ENCODE data around the gene SPIN2A.
A peak's percentile ranks its signal among the peaks of the same experiment; 100 is the strongest.
"Not testable (repeated sequence)": the region's sequence is repeated elsewhere in the genome, so short reads cannot be mapped to it uniquely, and the experiment has no call there.

Gene SPIN2A

DNA sequence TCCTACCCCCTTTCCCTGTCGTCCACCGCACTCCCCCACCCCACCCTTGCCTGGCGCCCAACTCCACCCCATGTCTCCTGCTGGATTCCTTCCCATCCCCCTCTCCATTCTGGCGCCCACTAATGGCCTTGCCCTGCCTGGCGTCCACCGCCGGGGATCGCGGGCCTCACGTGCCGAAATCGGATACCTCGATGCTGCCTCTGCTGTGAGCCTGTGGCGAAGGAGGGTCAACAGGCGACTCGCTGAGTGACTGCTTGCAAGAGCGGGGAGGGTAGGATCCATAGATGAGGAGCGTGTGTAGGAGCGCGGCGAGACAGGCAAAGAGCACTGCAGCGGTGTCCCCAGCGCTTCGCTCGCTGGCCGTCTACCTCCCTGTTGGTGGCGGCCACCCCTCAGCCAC, at the start of gene SPIN2A:
Gene SPIN2A, minus strand, starts transcription at position 325 of the 400 bp plus-strand sequence. CDS start 800 bp downstream, outside the sequence.
- H3K27me3 Mint-ChIP-seq; ATAC-seq; H3K36me3 Mint-ChIP-seq (ENCODE audit: low read depth); H3K4me3 Mint-ChIP-seq; DNase-seq; H3K27ac Mint-ChIP-seq; H3K4me1 Mint-ChIP-seq; H3K9me3 Mint-ChIP-seq: not testable (repeated sequence)

DNA sequence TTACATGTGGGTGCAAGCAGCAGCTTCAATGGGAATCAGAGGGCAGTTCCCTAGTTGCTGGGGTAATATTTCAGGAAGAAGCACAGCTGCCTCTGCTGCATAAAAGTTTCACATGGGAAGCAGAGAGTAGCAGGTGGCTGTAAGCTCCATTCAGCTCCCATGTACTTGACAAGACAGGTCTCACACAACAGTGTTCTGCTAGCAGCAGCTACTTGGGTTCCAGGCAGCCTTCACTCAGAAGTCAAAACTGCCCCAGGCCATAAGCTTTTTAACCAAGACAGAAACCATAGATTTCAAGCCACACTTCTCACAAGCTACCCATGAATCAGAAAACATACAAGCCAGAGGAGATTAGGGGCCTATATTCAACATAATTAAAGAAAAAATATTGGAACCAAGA, 41.4 kb upstream of the SPIN2A start:
- Mint-ChIP-seq H3K27me3 (no peaks in the 10 kb centered on the region), H3K27ac (no peak overlapping the region), H3K9me3 (peaks cover 12% of the 10 kb centered on the region), H3K4me3 (no peak overlapping the region), H3K36me3 (ENCODE audit: low read depth) (peaks cover 2% of the 10 kb centered on the region), H3K4me1 (no peaks in the 10 kb centered on the region)
- ATAC-seq (no peak), DNase-seq (no peak)

DNA sequence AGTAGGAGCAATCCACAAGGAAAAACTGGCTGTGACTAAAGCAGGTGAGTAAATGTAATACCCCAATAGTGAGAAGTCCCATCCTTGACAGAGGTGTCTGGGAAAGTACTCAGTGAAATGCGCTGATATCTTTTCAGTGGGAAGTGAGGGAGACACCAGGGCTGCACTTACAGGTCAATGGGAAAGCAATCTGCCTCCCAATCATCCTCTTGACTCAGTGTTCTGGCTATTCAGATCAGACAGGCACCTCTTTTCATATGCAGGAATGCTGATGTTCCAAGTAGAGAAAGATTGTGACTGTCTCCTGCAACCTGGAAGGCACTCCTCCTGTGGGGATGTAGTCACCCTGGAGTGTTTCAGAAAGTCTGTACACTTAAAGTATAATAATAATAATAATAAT, 39.9 kb upstream of the SPIN2A start:
- H3K4me3 Mint-ChIP-seq = no peak overlapping the region
- no peaks in the 10 kb centered on the region for H3K4me1 Mint-ChIP-seq
- peaks cover 8% of the 10 kb centered on the region for H3K9me3 Mint-ChIP-seq
- ATAC-seq (no peak), DNase-seq (no peak)
- no peaks in the 10 kb centered on the region for H3K27me3 Mint-ChIP-seq
- peaks cover 2% of the 10 kb centered on the region for H3K36me3 Mint-ChIP-seq (ENCODE audit: low read depth)
- no peak overlapping the region for H3K27ac Mint-ChIP-seq

DNA sequence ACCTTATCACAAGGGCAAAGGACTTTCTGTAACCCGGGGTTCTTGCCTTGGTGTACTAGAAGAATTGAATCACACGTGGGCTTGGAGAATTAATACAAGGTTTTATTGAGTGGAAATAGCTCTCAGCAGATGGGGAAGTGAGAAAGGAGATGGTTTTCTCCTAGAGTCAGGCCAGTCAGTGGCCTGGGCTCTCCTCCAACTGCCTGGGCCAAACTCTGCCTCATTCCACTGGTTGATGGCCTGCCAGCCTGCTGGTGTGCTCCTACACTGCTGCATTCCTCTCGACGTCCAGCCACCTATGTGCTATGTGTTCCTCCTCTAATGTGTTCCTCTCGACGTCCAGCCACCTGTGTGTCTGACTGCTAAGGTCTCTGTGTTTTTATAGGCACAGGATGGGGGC, 35.3 kb upstream of the SPIN2A start:
- Mint-ChIP-seq H3K27ac (no peak overlapping the region), H3K4me3 (no peak overlapping the region), H3K27me3 (no peaks in the 10 kb centered on the region), H3K36me3 (ENCODE audit: low read depth) (peaks cover 2% of the 10 kb centered on the region), H3K4me1 (no peaks in the 10 kb centered on the region), H3K9me3 (no peaks in the 10 kb centered on the region)
- ATAC-seq (no peak), DNase-seq (no peak)

DNA sequence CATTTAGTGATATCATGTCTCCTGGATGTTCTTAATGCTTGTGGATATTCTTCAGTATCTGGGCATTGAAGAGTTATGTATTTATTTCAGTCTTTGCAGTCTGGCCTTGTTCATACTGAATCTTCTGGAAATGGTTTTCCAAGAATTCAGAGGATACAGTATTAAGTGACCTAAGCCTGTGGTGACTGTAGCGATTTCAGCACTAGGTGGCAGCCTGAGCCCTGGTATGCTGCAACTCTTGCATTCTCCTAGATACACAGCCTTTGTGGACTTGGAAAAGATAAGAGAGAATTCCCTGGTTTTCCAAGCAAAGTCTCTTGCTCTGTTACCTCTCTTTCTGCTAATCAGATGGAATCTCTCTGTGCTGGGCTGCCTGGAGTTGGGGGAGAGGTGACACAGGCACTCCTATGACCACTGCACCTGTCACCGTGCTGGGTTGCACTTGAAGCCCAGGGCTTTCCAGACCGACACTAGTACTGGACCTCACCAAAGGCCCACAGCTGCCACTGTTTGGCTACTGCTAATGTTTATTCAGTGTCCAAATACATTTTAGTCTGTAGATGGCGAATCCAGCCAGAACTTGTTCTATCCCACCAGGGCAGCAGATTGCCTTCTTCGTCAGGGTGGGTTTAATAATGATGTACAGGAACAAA, 19.3 kb upstream of the SPIN2A start:
- no peak for DNase-seq
- Mint-ChIP-seq H3K27me3 (no peaks in the 10 kb centered on the region), H3K4me1 (no peaks in the 10 kb centered on the region), H3K27ac (no peak overlapping the region), H3K36me3 (ENCODE audit: low read depth) (peaks cover 11% of the 10 kb centered on the region), H3K4me3 (no peak overlapping the region), H3K9me3 (peaks cover 5% of the 10 kb centered on the region)
- no peak for ATAC-seq

DNA sequence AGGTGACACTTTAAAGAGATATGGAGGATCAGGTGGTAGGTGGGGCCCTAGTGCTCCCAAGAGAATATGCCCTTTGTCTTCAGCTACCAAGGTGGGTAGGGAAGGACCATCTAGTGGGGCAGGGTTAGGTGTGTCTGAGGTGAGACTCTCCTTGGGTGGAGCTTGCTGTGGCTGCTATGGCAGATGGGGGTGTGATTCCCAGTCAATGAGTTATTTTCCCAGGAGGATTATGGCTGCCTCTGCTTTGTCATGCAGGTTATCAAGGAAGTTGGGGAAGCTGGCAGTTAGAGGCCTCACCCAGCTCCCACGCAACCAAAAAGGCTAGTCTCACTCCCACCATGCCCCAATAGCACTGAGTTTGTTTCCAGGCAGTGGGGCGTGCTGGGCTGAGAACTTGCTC, 18.0 kb upstream of the SPIN2A start:
- Mint-ChIP-seq H3K4me1 (no peaks in the 10 kb centered on the region), H3K9me3 (peaks cover 12% of the 10 kb centered on the region), H3K27me3 (no peaks in the 10 kb centered on the region), H3K36me3 (ENCODE audit: low read depth) (peaks cover 16% of the 10 kb centered on the region), H3K27ac (no peak overlapping the region), H3K4me3 (no peak overlapping the region)
- ATAC-seq (no peak), DNase-seq (no peak)

DNA sequence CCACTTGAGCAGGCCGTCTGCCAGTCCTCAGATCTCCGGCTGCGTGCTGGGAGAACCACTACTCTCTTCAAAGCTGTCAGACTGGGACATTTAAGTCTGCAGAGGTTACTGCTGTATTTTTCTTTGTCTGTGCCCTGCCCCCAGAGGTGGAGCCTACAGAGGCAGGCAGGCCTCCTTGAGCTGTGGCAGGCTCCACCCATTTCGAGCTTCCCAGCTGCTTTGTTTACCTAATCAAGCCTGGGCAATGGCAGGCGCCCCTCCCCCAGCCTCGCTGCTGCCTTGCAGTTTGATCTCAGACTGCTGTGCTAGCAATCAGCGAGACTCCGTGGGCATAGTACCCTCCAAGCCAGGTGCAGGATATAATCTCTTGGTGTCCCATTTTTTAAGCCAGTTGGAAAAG, 15.0 kb upstream of the SPIN2A start:
- H3K27me3 Mint-ChIP-seq, ATAC-seq, H3K27ac Mint-ChIP-seq, H3K4me1 Mint-ChIP-seq, DNase-seq, H3K4me3 Mint-ChIP-seq: not testable (repeated sequence)
- Mint-ChIP-seq H3K36me3 (ENCODE audit: low read depth) (peaks cover 22% of the 10 kb centered on the region), H3K9me3 (peaks cover 21% of the 10 kb centered on the region)

DNA sequence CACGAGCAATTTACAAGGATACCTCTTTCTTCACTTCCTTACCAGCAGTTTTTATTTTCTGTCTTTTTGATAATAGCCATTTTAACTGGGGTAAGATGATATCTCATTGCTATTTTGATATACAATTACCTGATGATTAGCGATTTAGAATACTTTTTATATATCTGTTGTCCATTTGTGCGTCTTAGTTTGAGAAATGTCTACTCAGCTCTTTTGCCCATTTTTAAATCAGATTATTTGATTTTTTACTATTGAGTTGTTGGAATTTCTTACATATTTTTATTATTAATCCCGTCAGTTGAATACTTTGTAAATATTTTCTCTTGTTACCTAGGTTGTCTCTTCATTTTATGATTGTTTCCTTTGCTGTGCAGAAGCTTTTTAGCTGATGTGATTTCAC, 1.5 kb upstream of the SPIN2A start:
- H3K4me3 Mint-ChIP-seq = no peak overlapping the region

DNA sequence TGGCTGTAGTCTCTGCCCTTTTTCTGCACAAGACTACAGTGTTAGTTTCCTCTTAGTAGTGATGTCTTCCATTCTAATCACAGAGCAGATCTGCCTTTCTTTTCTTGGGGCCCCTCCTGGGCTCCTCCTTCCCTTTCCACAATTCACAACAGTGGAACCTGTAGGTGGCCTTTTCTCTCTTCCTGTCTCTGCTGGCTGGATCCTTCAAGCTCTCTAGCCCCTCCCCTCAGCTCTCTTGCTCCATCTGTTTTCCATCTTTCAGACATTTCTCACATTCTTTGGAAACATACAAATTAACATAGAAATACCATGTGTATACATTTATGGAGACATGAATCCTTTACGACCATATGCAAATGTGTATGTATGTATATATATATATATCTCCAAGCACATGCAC, 304 bp upstream of the SPIN2A start:
- Mint-ChIP-seq H3K36me3 (ENCODE audit: low read depth) (peaks cover 3% of the 10 kb centered on the region), H3K9me3 (no peaks in the 10 kb centered on the region), H3K4me3 (no peak overlapping the region), H3K27me3 (no peaks in the 10 kb centered on the region), H3K27ac (no peak overlapping the region), H3K4me1 (peaks cover 4% of the 10 kb centered on the region)
- ATAC-seq (no peak), DNase-seq (no peak)

More for the DNA sequence above, 1.5 kb upstream of the SPIN2A start:
- no peaks in the 10 kb centered on the region for H3K27me3 Mint-ChIP-seq
- peaks cover 4% of the 10 kb centered on the region for H3K4me1 Mint-ChIP-seq
- DNase-seq (no peak), ATAC-seq (no peak)
- no peak overlapping the region for H3K27ac Mint-ChIP-seq
- peaks cover 3% of the 10 kb centered on the region for H3K36me3 Mint-ChIP-seq (ENCODE audit: low read depth)
- H3K9me3 Mint-ChIP-seq = no peaks in the 10 kb centered on the region

DNA sequence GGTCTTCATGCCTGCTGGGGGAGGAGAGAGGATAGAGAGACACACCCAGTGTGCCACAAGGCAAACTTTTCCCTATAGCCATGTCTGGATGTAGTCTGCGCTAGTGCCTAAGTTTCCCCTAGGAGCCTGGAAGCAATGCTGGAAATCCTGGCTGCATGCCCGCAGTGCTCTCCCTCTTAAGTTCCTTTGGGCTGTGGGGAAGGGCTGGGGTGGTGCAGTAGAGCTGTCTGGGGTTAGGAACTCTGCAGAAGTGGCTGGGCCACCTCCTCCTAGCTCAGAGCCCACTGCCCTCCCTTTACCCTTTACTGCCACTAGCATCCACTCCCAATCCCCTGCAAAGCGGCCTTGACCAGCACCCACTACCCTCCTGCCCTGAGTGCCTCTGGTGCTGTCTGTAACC, 608 bp downstream of the SPIN2A start:
- H3K4me1 Mint-ChIP-seq; ATAC-seq; H3K4me3 Mint-ChIP-seq; DNase-seq; H3K9me3 Mint-ChIP-seq; H3K36me3 Mint-ChIP-seq (ENCODE audit: low read depth); H3K27ac Mint-ChIP-seq; H3K27me3 Mint-ChIP-seq: not testable (repeated sequence)

DNA sequence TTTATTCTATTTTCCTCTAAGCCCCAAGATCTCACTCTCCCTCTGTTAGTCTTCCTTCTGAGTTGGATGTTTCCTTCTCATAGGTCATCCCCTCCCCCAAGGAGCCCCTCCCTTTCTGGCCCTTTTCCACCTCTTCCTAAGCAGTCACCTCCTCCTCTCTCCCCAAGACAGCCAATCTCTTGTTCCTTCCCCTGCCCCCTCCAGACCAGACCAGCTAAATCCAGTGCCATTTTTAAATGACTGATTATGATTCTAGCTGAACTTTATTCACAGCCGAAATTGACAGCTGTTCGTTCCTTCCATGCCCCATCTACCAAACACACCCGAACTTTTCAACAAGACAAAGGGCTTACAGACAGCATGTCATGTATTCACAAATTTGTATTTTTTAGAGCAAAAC, 1.9 kb downstream of the SPIN2A start:
- Mint-ChIP-seq H3K9me3 (no peaks in the 10 kb centered on the region), H3K36me3 (ENCODE audit: low read depth) (peaks cover 3% of the 10 kb centered on the region), H3K27ac (no peak overlapping the region), H3K27me3 (no peaks in the 10 kb centered on the region), H3K4me3 (no peak overlapping the region), H3K4me1 (no peaks in the 10 kb centered on the region)
- DNase-seq = no peak
- ATAC-seq = no peak

DNA sequence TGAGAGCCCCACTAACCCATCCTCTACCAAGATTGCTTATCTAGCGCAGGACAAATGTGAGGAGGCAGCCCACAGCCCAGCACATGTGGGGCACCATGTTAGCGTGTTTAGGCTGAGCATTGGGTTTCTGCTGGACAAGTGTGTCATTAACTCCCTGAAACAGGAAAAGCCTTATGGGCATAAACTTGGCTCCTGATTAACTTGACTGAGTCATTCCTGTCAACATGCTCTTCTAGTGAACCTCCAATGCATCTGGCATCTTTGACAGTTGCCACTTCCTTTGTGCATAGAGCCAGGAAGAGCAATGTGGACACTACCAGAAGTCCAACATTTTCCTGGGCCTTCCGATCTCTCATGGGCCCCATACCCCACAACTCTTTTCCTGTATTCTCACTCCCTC, 2.5 kb downstream of the SPIN2A start:
- H3K27ac Mint-ChIP-seq = no peak overlapping the region
- DNase-seq (no peak), ATAC-seq (no peak)
- H3K27me3 Mint-ChIP-seq = no peaks in the 10 kb centered on the region
- no peaks in the 10 kb centered on the region for H3K4me1 Mint-ChIP-seq
- no peaks in the 10 kb centered on the region for H3K9me3 Mint-ChIP-seq
- no peak overlapping the region for H3K4me3 Mint-ChIP-seq
- H3K36me3 Mint-ChIP-seq (ENCODE audit: low read depth) = peaks cover 3% of the 10 kb centered on the region

DNA sequence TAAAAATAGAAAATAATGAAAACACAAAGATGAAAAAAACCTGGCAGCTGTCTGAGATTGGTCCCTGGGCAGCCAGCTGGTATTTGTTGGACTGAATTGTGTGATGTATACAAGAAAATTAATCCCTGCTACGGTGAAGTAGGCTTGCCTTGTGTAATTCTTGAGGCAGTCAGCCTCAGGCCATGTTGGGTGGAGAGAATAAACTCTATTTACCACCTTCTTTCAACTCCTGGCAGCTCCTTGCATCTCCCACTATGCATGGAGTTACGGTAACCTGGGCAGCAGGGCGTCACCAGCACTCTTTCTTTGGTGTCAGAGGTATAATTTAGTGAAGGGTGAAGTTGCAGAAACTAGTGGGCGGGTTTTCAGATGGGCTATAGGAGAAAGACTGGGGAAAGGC, 3.5 kb downstream of the SPIN2A start:
- DNase-seq (no peak), ATAC-seq (no peak)
- Mint-ChIP-seq H3K9me3 (no peaks in the 10 kb centered on the region), H3K27me3 (no peaks in the 10 kb centered on the region), H3K4me1 (no peaks in the 10 kb centered on the region), H3K36me3 (ENCODE audit: low read depth) (peaks cover 3% of the 10 kb centered on the region), H3K4me3 (no peak overlapping the region), H3K27ac (no peak overlapping the region)

DNA sequence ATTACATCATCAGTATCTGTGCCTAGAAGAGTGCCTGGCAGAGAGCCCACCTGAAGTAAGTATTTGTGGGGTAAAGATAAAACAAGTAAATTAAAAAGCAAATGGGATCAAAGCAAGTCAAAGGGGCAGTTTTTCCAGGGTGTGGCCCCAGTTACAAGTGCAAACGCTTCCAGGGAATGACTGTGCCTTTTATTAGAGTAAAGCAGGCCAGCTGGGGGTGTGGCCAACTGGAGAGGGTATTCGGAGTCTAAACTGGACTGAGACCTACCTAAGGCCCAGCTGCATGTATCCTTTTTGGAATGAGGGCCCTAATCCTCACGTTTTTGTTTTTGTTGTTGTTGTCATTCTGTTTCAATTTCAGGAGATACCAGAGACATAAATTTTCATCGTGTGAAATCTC, 3.9 kb downstream of the SPIN2A start:
- H3K4me1 Mint-ChIP-seq; H3K4me3 Mint-ChIP-seq; H3K27ac Mint-ChIP-seq; ATAC-seq; H3K27me3 Mint-ChIP-seq; H3K9me3 Mint-ChIP-seq; DNase-seq; H3K36me3 Mint-ChIP-seq (ENCODE audit: low read depth): not testable (repeated sequence)

DNA sequence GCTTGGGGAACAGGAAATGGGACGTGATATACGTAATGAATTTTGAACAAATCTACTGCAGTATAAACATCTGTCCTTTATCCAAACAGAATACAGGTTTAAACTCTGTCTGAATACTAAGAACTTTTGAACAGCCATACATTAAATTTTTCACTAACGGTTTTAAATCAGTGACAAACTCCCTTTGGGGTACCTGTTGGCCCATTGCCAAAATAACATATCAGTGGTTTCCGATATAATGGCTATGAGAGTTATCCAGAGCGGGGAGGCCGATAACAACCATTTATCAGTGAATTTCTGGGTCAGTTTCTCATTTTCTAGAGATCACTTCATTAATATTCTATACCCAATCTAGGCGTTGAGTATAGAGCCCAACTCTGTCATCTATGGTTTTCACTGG, 5.2 kb downstream of the SPIN2A start:
- Mint-ChIP-seq H3K4me3 (no peak overlapping the region), H3K27ac (no peak overlapping the region), H3K4me1 (no peaks in the 10 kb centered on the region), H3K36me3 (ENCODE audit: low read depth) (no peaks in the 10 kb centered on the region), H3K27me3 (no peaks in the 10 kb centered on the region), H3K9me3 (no peaks in the 10 kb centered on the region)
- ATAC-seq = no peak
- DNase-seq = no peak

DNA sequence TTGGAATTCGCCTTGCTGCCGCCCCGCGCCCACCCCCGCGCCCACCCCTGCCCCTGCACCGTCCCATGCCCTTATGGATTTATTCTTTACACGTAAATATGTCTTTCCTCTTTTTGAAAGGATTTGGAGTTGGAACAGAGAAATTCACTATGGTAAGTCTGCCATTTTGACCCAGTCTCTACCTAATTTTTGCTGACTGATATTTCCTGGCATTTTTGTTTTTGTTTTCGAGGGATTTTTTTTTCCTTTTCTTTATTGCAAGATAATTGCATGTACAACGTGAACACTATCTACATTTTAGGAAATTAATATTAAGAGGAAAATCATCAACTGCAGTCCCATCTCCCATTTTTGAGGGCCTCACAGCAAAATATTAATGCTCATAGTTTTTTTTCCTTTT, 15.4 kb downstream of the SPIN2A start:
- Mint-ChIP-seq H3K4me3 (peak overlapping the region; percentile 82), H3K9me3 (no peaks in the 10 kb centered on the region), H3K27me3 (no peaks in the 10 kb centered on the region), H3K36me3 (ENCODE audit: low read depth) (peaks cover 6% of the 10 kb centered on the region), H3K27ac (peak overlapping the region; percentile 82), H3K4me1 (peaks cover 6% of the 10 kb centered on the region)
- DNase-seq = no peak
- no peak for ATAC-seq
